Lower lobe of right lung (tissue), 2 donors: ENCODE measurements around the gene RNF40. TPM values are rescaled to one million over a fixed set of nuclear protein-coding genes. Genes with fewer than 3 reads are reported as not detected.
A peak's percentile ranks its signal among the peaks of the same experiment; 100 is the strongest.

Source experiments
- ATAC-seq, 2 donors: fragments of 200-7000 bp; cut with Tn5 transposase; one replicate each; pipeline ENCODE4 v1.9.1; 2020 to 2022; ENCODE audit warnings: mild to moderate bottlenecking in 2 of 2, moderate library complexity in 2 of 2
- DNase-seq: peaks from one replicate; pipeline ENCODE4 v3.0.0-alpha.2; 2020
- H3K27ac ChIP-seq: fragments of 200-600 bp; one replicate; pipeline ENCODE4 v1.8.0; 2022
- H3K27me3 ChIP-seq: fragments of 200-600 bp; one replicate; pipeline ENCODE4 v1.8.0; 2022; ENCODE audit warnings: low read depth
- H3K36me3 ChIP-seq: fragments of 200-600 bp; one replicate; pipeline ENCODE4 v1.8.0; 2022; ENCODE audit warnings: mild to moderate bottlenecking
- H3K4me1 ChIP-seq: fragments of 200-600 bp; one replicate; pipeline ENCODE4 v1.8.0; 2022
- H3K4me3 ChIP-seq: fragments of 200-600 bp; one replicate; pipeline ENCODE4 v1.8.0; 2022; ENCODE audit warnings: mild to moderate bottlenecking
- H3K9me3 ChIP-seq: fragments of 200-600 bp; one replicate; pipeline ENCODE4 v1.8.0; 2022
- intact Hi-C: fragments of 100-400 bp; cut with DNase I; formaldehyde crosslinking; loops from one replicate; pipeline ENCODE4 v1.11.0; 2022
- total RNA-seq: library from RNA; stranded (reverse); fragmentation: NEBNext Ultra II Directional; extraction: Animal tissue kit (Norgen Biotek cat#: 25700); gene quantifications from one replicate; pipeline ENCODE4 v1.2.1, GENCODE V29; 2021
- TF ChIP-seq, protein P1 (sequence below): fragments of 200-600 bp; IDR thresholded peaks from one replicate; pipeline ENCODE4 v1.8.0; 2022; ENCODE audit warnings: antibody characterized with exemption, mild to moderate bottlenecking
- donor health status: DM: no; HTN: yes; CAD: no; lungs with severe emphysema.

The RNF40 gene
- total RNA-seq, 1 donor from 2014 or later = 95.9 TPM

DNA sequence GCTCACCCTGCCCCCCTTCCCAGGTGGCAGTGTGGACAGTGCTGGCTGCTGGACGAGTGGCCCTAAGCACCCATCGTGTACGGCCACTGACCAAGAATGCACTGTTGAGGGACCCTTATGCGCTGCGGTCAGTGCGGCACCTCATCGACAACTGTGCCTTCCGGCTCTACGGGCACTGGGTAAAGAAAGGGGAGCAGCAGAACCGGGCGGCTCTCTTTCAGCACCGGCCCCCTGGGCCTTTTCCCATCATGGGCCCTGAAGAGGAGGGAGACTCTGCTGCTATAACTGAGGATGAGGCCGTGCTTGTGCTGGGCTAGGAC lies 5.4 kb upstream of the RNF40 start:
- no peak for DNase-seq

DNA sequence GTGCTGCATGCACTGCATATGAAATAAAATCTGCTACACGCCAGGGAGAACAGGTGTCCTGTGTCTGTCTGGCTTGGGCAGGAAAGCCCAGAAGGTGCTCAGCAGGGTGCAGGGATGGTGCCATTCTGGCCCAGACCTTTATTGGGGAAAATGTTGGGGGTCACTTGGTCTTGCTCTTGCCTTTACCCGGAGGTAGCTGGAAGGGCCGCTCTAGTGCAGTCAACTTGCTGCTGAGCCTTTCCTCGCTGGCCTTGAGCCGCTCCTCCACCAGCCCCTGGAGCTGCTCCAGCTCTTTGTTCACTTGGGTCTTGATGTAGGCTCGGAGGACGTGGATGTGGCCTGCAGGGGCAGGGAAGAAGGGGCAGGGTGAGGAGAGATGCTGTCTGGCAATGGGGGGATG lies 4.8 kb upstream of the RNF40 start:
- H3K9me3 ChIP-seq = no peaks in the 10 kb centered on the region
- TF ChIP-seq, protein P1, sequence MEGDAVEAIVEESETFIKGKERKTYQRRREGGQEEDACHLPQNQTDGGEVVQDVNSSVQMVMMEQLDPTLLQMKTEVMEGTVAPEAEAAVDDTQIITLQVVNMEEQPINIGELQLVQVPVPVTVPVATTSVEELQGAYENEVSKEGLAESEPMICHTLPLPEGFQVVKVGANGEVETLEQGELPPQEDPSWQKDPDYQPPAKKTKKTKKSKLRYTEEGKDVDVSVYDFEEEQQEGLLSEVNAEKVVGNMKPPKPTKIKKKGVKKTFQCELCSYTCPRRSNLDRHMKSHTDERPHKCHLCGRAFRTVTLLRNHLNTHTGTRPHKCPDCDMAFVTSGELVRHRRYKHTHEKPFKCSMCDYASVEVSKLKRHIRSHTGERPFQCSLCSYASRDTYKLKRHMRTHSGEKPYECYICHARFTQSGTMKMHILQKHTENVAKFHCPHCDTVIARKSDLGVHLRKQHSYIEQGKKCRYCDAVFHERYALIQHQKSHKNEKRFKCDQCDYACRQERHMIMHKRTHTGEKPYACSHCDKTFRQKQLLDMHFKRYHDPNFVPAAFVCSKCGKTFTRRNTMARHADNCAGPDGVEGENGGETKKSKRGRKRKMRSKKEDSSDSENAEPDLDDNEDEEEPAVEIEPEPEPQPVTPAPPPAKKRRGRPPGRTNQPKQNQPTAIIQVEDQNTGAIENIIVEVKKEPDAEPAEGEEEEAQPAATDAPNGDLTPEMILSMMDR = no peak
- H3K27ac ChIP-seq = no peak overlapping the region
- intact Hi-C loops = no loop called here
- no peak overlapping the region for H3K4me3 ChIP-seq
- peaks cover 56% of the 10 kb centered on the region for H3K36me3 ChIP-seq
- ATAC-seq = no peak
- H3K27me3 ChIP-seq = no peaks in the 10 kb centered on the region
- no peak for DNase-seq
- peaks cover 9% of the 10 kb centered on the region for H3K4me1 ChIP-seq

More for the DNA sequence above, 5.4 kb upstream of the RNF40 start:
- TF ChIP-seq, protein P1 = no peak
- no peak for ATAC-seq
- Histone ChIP-seq H3K27ac (no peak overlapping the region), H3K27me3 (no peaks in the 10 kb centered on the region), H3K4me1 (peaks cover 9% of the 10 kb centered on the region), H3K36me3 (peaks cover 59% of the 10 kb centered on the region), H3K4me3 (no peak overlapping the region), H3K9me3 (no peaks in the 10 kb centered on the region)
- intact Hi-C loops = no loop called here

DNA sequence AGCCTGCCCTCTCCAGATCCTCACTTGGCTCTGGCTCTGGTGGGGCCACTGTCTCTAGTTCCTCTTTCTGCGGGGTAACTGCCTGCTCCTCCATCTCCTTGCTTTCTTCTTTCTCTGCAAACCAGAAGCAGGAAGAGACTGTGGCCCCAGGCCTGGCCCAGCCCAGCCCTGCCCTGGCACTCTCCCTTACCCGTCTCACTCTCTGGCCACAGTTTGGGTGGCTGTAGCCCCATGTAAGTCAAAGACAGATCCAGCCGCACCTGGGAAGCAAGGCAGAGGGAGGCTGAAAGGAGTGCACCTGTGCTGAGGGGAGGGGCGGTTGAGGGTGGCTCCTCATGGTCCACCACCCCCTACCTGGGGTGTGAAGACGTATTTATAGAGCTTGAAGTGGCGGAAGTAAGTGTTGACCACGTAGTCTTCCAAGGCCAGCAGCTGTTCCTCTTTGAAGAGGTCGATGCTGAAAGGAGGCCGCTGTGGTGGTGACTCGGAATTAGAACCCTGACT lies 3.1 kb upstream of the RNF40 start:
- Histone ChIP-seq H3K4me3 (no peak overlapping the region), H3K9me3 (no peaks in the 10 kb centered on the region), H3K27ac (peak overlapping the region; percentile 64), H3K27me3 (no peaks in the 10 kb centered on the region), H3K36me3 (peaks cover 52% of the 10 kb centered on the region), H3K4me1 (peaks cover 25% of the 10 kb centered on the region)
- ATAC-seq (no peak), DNase-seq (no peak)
- intact Hi-C loops = no loop called here
- TF ChIP-seq, protein P1 = no peak

DNA sequence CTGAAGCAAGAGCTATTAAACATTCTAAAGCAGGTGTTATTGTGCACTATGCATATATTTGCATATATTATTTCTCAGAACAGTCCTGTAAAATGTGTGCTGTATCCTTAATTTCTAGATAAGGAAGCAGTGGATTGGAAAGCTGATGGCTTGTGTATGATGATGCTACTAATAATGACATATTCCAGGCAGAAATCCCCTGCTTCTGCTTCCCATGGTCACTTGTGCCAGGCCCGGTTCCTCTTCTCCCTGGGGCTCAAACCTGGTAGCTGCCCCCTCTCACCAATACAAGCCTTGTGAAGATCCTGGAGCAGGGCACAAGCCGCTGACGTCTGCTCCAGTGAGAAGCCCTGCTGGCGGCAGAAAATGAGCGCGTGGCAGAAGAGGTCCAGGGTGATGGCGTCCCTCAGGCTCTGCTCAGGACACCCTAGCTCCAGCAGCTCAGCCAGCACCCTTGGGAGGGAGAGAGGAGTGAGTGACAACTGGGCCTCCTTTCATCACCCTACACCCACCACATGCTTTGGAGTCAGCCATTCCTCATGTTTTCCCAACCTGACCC lies 2.0 kb upstream of the RNF40 start:
- H3K4me3 ChIP-seq = no peak overlapping the region
- TF ChIP-seq, protein P1 = no peak
- H3K27ac ChIP-seq = no peak overlapping the region
- intact Hi-C loops = no loop called here
- ATAC-seq (no peak), DNase-seq (no peak)
- peaks cover 52% of the 10 kb centered on the region for H3K36me3 ChIP-seq
- H3K4me1 ChIP-seq = peaks cover 27% of the 10 kb centered on the region
- no peaks in the 10 kb centered on the region for H3K9me3 ChIP-seq
- H3K27me3 ChIP-seq = no peaks in the 10 kb centered on the region

DNA sequence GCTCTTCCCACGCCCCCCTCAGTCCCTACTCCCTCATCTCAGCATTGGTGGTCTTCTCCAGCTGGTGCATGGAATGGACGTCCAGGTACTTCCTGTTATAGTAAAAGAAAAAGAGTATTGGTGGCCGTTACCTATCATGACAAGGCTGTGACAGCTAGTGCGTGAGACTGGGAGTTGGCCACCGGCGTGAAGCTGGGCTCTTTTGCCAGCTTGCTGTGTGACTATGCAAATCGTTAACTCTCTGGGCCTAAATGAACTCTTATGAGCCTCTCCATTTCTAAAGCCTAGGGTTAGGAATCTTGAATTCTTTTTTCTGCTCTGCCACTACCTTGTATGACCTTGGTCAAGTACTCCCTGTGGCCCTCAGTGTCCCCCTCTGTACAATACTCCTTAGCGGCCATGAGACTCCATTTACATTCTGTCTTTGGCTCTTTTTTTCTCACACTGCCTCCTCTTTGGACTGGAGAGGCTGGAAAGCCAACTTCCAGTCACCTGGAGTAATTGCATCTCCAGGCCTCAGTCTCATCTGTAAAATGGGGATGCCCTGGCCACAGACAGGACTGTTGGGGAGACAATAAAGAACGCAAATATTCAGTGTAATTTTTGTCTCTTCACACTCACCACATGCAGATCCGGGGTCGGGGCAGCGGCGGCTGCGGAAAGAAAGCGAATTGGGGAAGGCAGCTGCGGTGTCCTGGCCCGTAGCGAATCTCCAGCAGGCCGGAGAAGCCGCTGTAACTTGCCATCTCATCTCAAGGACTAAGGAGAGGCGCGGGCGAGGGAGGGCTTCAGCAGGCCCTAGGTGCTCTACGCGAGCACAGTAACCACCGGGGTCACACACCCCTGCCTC lies 1.3 kb upstream of the RNF40 start:
- Histone ChIP-seq H3K4me3 (peak overlapping the region; percentile 79), H3K9me3 (no peaks in the 10 kb centered on the region), H3K27ac (peak overlapping the region; percentile 88), H3K4me1 (peaks cover 27% of the 10 kb centered on the region), H3K27me3 (no peaks in the 10 kb centered on the region), H3K36me3 (peaks cover 52% of the 10 kb centered on the region)
- ATAC-seq (no peak), DNase-seq (no peak)
- intact Hi-C loops = no loop called here
- TF ChIP-seq, protein P1 = no peak
